Endothelial cell (in vitro differentiated cells): ENCODE data around the gene LONP2. TPM values are rescaled to one million over a fixed set of nuclear protein-coding genes. Genes with fewer than 3 reads are reported as not detected.
"Not testable (repeated sequence)": the region's sequence is repeated elsewhere in the genome, so short reads cannot be mapped to it uniquely, and the experiment has no call there.

ENCODE experiments used
- DNase-seq: peaks from one replicate; pipeline ENCODE4 v3.0.0; 2021; ENCODE audit warnings: low spot score
- H3K27ac Mint-ChIP-seq: one replicate; pipeline ENCODE4 v1.8.0; 2021; ENCODE audit warnings: mixed read lengths, inconsistent platforms; ENCODE audit not compliant: unreplicated experiment
- H3K27me3 Mint-ChIP-seq: one replicate; pipeline ENCODE4 v1.8.0; 2021; ENCODE audit warnings: mild to moderate bottlenecking, moderate library complexity, mixed read lengths, inconsistent platforms; ENCODE audit not compliant: unreplicated experiment
- H3K36me3 Mint-ChIP-seq: one replicate; pipeline ENCODE4 v1.8.0; 2021; ENCODE audit warnings: mild to moderate bottlenecking, low read depth, mixed read lengths, inconsistent platforms; ENCODE audit not compliant: unreplicated experiment
- H3K4me1 Mint-ChIP-seq: one replicate; pipeline ENCODE4 v1.8.0; 2021; ENCODE audit warnings: mild to moderate bottlenecking, mixed read lengths, inconsistent platforms; ENCODE audit not compliant: unreplicated experiment
- H3K4me3 Mint-ChIP-seq: one replicate; pipeline ENCODE4 v1.8.0; 2021; ENCODE audit warnings: mild to moderate bottlenecking, mixed read lengths, inconsistent platforms; ENCODE audit not compliant: unreplicated experiment
- H3K9me3 Mint-ChIP-seq: one replicate; pipeline ENCODE4 v1.8.0; 2021; ENCODE audit warnings: mixed read lengths, inconsistent platforms; ENCODE audit not compliant: unreplicated experiment
- total RNA-seq: library from RNA; stranded (reverse); fragmentation: NEBNext Ultra II Directional; extraction: Animal tissue kit (Norgen Biotek cat#: 25700); gene quantifications from one replicate; pipeline ENCODE4 v1.2.1, GENCODE V29; 2021; ENCODE audit not compliant: unreplicated experiment
- TF ChIP-seq, protein P1 (sequence below): fragments of 200-600 bp; sonication (generic); IDR thresholded peaks from one replicate; pipeline ENCODE4 v1.5.0; 2021; ENCODE audit warnings: antibody characterized with exemption; ENCODE audit not compliant: unreplicated experiment

The LONP2 gene
- total RNA-seq, 1 donor from 2014 or later: 42.6 TPM

DNA sequence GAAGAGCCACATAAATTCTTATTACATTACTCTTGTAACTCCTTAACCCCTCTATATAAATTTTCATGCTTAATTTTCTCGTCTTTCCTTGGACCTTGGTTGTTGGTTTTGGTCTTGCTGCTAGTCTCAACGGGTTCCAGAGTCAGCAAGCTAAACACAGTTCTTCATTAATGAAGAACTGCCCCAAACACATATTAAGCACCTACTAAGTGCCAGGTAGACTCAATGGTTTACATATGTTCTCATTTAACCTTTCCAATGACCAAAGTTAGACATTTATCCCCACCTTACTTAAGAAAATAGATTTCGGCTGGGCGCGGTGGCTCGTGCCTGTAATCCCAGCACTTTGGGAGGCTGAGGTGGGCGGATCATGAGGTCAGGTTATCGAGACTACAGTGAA lies 126.1 kb downstream of the LONP2 start:
- Mint-ChIP-seq H3K27ac (no peak overlapping the region), H3K4me1 (peaks cover 27% of the 10 kb centered on the region)

DNA sequence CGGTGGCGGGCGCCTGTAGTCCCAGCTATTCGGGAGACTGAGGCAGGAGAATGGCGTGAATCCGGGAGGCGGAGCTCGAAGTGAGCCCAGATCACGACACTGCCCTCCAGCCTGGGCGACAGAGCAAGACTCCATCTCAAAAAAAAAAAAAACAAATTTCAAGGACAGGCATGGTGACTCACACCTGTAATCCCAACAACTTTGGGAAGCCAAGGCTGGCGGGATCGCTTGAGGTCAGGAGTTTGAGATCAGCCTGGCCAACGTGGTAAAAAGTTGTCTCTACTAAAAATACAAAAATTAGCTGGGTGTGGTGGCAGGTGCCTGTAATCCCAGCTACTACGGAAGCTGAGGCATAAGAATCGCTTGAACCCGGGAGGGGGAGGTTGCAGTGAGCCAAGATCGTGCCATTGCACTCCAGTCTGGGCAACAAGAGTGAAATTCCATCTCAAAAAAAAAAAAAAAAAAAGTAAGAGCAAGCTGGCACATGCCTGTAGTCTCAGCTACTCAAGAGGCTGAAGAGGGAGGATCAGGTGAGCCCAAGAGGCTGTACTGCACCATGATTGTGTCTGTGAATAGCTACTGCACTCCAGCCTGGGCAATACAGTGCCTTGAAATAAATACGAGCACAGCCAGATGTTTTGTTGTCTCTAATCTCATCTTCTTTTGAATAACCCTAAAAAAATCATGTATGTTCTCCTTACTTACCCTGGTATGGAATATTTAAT lies 126.7 kb downstream of the LONP2 start:
- not testable (repeated sequence) for H3K9me3 Mint-ChIP-seq, H3K27ac Mint-ChIP-seq, DNase-seq, H3K4me3 Mint-ChIP-seq, H3K27me3 Mint-ChIP-seq, H3K36me3 Mint-ChIP-seq
- H3K4me1 Mint-ChIP-seq: peaks cover 23% of the 10 kb centered on the region

More for the DNA sequence above, 126.1 kb downstream of the LONP2 start:
- no peak for DNase-seq
- Mint-ChIP-seq H3K27me3 (no peaks in the 10 kb centered on the region), H3K9me3 (no peaks in the 10 kb centered on the region), H3K36me3 (no peaks in the 10 kb centered on the region), H3K4me3 (no peak overlapping the region)
- TF ChIP-seq, protein P1, sequence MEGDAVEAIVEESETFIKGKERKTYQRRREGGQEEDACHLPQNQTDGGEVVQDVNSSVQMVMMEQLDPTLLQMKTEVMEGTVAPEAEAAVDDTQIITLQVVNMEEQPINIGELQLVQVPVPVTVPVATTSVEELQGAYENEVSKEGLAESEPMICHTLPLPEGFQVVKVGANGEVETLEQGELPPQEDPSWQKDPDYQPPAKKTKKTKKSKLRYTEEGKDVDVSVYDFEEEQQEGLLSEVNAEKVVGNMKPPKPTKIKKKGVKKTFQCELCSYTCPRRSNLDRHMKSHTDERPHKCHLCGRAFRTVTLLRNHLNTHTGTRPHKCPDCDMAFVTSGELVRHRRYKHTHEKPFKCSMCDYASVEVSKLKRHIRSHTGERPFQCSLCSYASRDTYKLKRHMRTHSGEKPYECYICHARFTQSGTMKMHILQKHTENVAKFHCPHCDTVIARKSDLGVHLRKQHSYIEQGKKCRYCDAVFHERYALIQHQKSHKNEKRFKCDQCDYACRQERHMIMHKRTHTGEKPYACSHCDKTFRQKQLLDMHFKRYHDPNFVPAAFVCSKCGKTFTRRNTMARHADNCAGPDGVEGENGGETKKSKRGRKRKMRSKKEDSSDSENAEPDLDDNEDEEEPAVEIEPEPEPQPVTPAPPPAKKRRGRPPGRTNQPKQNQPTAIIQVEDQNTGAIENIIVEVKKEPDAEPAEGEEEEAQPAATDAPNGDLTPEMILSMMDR: no peak

DNA sequence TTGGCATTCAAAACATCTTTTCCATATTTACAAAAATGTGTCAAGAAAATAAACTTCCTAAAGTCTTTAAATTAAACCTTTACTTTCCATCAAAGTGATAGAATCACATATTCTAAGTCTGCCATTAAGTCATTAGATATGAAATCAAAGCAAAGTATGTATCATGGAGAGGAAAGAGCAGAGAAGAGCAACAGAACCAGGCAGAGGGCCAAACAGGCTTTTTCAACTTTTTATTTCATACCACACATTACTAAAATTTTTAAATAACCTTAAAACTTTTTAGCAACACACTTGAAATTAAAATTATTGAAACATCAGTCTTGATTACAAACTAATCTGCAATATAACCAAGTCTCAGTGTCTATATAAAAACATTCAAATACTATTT lies 127.3 kb downstream of the LONP2 start:
- peaks cover 19% of the 10 kb centered on the region for H3K4me1 Mint-ChIP-seq

DNA sequence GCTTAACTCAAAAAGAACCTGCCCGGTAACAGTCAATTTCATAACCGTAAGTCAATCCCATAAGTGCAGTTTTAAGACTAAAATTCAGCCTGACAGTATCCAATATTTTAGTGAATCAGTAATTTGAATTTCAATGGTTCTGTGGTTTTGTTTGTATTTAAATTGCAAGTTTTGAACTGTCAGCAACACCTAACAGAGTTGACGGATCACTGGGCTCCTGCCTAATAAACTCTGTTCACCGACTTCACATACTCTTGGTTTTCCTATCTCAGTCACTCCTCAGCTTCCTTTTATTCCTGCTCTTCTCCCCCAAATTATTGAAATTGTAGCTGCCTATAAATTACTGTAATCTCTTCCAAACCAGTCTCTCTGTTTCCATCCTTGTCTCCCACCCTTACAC lies 128.6 kb downstream of the LONP2 start:
- Mint-ChIP-seq H3K36me3 (no peaks in the 10 kb centered on the region), H3K9me3 (no peaks in the 10 kb centered on the region), H3K27ac (no peak overlapping the region), H3K4me3 (no peak overlapping the region), H3K4me1 (peaks cover 14% of the 10 kb centered on the region), H3K27me3 (no peaks in the 10 kb centered on the region)
- TF ChIP-seq, protein P1: no peak
- no peak for DNase-seq

More for the DNA sequence above, 127.3 kb downstream of the LONP2 start:
- Mint-ChIP-seq H3K9me3 (no peaks in the 10 kb centered on the region), H3K27ac (no peak overlapping the region), H3K36me3 (no peaks in the 10 kb centered on the region), H3K27me3 (no peaks in the 10 kb centered on the region), H3K4me3 (no peak overlapping the region)
- DNase-seq: no peak
- TF ChIP-seq, protein P1: no peak

DNA sequence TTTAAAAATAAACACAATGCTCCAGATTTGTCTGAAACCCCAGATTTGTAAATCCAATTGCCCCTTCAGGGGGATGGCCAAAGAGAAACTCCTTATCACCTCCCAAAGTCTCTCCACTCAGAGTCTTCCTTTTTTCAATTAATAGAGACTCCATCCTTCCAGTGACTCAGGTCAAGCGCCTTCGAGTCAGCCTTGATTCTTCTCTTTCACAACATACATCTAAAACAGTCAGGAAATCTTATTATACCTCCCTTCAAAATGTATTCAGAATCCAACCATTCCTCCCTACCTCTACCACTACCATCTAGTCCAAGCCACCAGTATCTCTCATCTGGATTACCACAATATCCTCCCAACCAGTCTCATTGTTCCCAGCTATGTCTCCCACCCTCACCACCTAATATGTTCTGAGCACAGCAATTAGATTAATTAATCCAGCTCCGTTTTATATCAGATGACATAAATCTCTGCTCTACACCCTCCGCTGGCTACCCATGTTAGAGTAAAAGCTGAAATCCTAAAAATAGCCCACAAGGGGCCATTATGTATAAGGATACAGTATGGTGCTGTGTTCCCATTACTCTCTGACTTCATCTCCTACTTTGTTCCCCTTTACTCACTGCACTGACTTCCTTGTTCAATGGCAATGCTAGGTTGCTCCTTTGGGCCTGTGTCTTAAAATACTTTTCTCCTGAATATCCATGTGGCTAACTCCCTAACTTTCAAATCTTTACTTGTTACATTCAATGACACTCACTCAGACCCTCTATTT lies 129.3 kb downstream of the LONP2 start:
- TF ChIP-seq, protein P1: no peak

More for the DNA sequence above, 129.3 kb downstream of the LONP2 start:
- Mint-ChIP-seq H3K9me3 (no peaks in the 10 kb centered on the region), H3K4me1 (peaks cover 15% of the 10 kb centered on the region), H3K27me3 (no peaks in the 10 kb centered on the region), H3K27ac (no peak overlapping the region), H3K4me3 (no peak overlapping the region), H3K36me3 (no peaks in the 10 kb centered on the region)
- DNase-seq: no peak
